Neural progenitor cell (in vitro differentiated cells): ENCODE measurements around the gene LIPC.

Experiments used
- EZH2 ChIP-seq: fragments of 200-600 bp; sonication (generic); IDR thresholded peaks from 2 replicates; pipeline ENCODE4 v1.6.1; 2017; ENCODE audit warnings: antibody characterized with exemption, mild to moderate bottlenecking, moderate library complexity
- EZH2phosphoT487 ChIP-seq: fragments of 200-600 bp; sonication (generic); IDR thresholded peaks from 2 replicates; pipeline ENCODE4 v1.6.1; 2017; ENCODE audit warnings: antibody characterized with exemption
- TF ChIP-seq, protein P1 (sequence below): fragments of 200-600 bp; sonication (generic); IDR thresholded peaks from 2 replicates; pipeline ENCODE4 v1.5.1; 2017; ENCODE audit warnings: antibody characterized with exemption, mild to moderate bottlenecking

DNA sequence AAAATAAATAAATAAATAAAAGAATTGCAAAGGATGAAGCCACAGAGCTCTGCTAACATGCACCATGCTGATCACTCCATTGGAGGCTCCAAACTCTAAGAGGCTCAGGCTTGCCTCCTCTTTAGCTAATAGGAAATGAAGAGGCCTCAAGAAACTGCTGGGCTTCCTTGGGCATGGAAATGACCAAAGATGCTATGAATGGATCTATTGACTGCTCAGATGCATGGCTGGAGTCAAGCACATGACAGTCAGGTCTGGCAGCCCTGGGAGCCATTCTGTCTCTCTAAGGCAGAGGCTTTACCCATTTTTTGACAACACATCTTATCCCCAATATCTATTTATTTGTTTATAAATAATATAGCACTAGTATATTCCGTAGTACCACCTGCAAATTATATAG lies 5.3 kb upstream of the LIPC start:
- TF ChIP-seq, protein P1, sequence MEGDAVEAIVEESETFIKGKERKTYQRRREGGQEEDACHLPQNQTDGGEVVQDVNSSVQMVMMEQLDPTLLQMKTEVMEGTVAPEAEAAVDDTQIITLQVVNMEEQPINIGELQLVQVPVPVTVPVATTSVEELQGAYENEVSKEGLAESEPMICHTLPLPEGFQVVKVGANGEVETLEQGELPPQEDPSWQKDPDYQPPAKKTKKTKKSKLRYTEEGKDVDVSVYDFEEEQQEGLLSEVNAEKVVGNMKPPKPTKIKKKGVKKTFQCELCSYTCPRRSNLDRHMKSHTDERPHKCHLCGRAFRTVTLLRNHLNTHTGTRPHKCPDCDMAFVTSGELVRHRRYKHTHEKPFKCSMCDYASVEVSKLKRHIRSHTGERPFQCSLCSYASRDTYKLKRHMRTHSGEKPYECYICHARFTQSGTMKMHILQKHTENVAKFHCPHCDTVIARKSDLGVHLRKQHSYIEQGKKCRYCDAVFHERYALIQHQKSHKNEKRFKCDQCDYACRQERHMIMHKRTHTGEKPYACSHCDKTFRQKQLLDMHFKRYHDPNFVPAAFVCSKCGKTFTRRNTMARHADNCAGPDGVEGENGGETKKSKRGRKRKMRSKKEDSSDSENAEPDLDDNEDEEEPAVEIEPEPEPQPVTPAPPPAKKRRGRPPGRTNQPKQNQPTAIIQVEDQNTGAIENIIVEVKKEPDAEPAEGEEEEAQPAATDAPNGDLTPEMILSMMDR = no peak
- no peak for TF ChIP-seq EZH2
- no peak for TF ChIP-seq EZH2phosphoT487
